Caco-2 (cell line): ENCODE measurements around the gene ACSBG1. TPM values are rescaled to one million over a fixed set of nuclear protein-coding genes. Genes with fewer than 3 reads are reported as not detected.

Experiments
- BruUV-seq: library from RNA; stranded (reverse); fragments of 400-500 nt; replicated peaks from 2 replicates; lab custom pipeline; 2021; lab: Mats Ljungman, UMichigan
- CTCF ChIA-PET: fragments of 300-600 bp; sonication (Branson Sonifier 250); formaldehyde crosslinking; loops from one replicate; lab custom pipeline; 2022; ENCODE audit warnings: antibody characterized with exemption; lab: Charles Lee
- POLR2A ChIA-PET: fragments of 300-600 bp; sonication (Branson Sonifier 250); formaldehyde crosslinking; loops from one replicate; lab custom pipeline; 2022; ENCODE audit warnings: antibody characterized with exemption; lab: Charles Lee
- DNase-seq, 2 experiments: peaks; one replicate each; pipeline versions ENCODE4 v3.0.0 to v3.0.0-alpha.2; 2020 to 2022
- H3K27me3 ChIP-seq: replicated peaks from 2 replicates; pipeline ENCODE4 v1.6.0; 2011; ENCODE audit warnings: low read length; ENCODE audit not compliant: control insufficient read depth, insufficient read depth
- H3K36me3 ChIP-seq: 2 replicates; pipeline ENCODE4 v1.5.1; 2011; ENCODE audit warnings: low read length; ENCODE audit not compliant: control insufficient read depth, insufficient read depth
- H3K4me1 ChIP-seq: fragments of 250-450 bp; sonication (Bioruptor Pico); 2 replicates; pipeline ENCODE4 v1.5.1; 2020; ENCODE audit warnings: mild to moderate bottlenecking
- H3K4me3 ChIP-seq: 2 replicates; pipeline ENCODE4 v1.5.1; 2011; ENCODE audit warnings: low read depth, mild to moderate bottlenecking, control low read depth, low read length
- H3K9me3 ChIP-seq: fragments of 250-450 bp; sonication (Bioruptor Pico); 2 replicates; pipeline ENCODE4 v1.5.1; 2020; ENCODE audit warnings: mild to moderate bottlenecking, moderate library complexity
- H3K27ac Mint-ChIP-seq: one replicate; pipeline ENCODE4 v1.8.0; 2022; ENCODE audit warnings: mixed read lengths; ENCODE audit not compliant: unreplicated experiment
- H3K27me3 Mint-ChIP-seq: one replicate; pipeline ENCODE4 v1.8.0; 2022; ENCODE audit warnings: mixed read lengths; ENCODE audit not compliant: insufficient read depth, unreplicated experiment
- H3K36me3 Mint-ChIP-seq: one replicate; pipeline ENCODE4 v1.8.0; 2022; ENCODE audit warnings: mild to moderate bottlenecking, mixed read lengths; ENCODE audit not compliant: insufficient read depth, unreplicated experiment
- H3K4me1 Mint-ChIP-seq: one replicate; pipeline ENCODE4 v1.8.0; 2022; ENCODE audit warnings: low read depth, mixed read lengths; ENCODE audit not compliant: unreplicated experiment
- H3K4me3 Mint-ChIP-seq: one replicate; pipeline ENCODE4 v1.8.0; 2022; ENCODE audit warnings: mild to moderate bottlenecking, moderate library complexity, mixed read lengths; ENCODE audit not compliant: unreplicated experiment
- H3K9me3 Mint-ChIP-seq: one replicate; pipeline ENCODE4 v1.8.0; 2022; ENCODE audit warnings: mixed read lengths; ENCODE audit not compliant: unreplicated experiment
- intact Hi-C: fragments of 100-400 bp; cut with micrococcal nuclease; formaldehyde crosslinking; loops from one replicate; pipeline ENCODE4 v1.10.0; 2022; ENCODE audit not compliant: unreplicated experiment
- total RNA-seq: library from RNA; stranded (reverse); gene quantifications from 2 replicates; pipeline ENCODE4 v1.2.3, GENCODE V29; 2022
- TF ChIP-seq, protein P1 (sequence below), 2 experiments: fragments of 200-600 bp in 1 of 2; IDR thresholded peaks; 1 replicate in 1 of 2; 2 replicates in 1 of 2; pipeline versions ENCODE4 v1.5.1 to v1.8.0; 2011 to 2022; ENCODE audit warnings: antibody characterized with exemption in 1 of 2, control low read depth in 1 of 2, inconsistent platforms in 1 of 2, low read depth in 1 of 2, low read length in 1 of 2, mild to moderate bottlenecking in 1 of 2, moderate library complexity in 1 of 2; ENCODE audit not compliant: insufficient read depth in 1 of 2, severe bottlenecking in 1 of 2, unreplicated experiment in 1 of 2

Gene ACSBG1
- total RNA-seq, 1 experiment from 2014 or later, result not detected

DNA sequence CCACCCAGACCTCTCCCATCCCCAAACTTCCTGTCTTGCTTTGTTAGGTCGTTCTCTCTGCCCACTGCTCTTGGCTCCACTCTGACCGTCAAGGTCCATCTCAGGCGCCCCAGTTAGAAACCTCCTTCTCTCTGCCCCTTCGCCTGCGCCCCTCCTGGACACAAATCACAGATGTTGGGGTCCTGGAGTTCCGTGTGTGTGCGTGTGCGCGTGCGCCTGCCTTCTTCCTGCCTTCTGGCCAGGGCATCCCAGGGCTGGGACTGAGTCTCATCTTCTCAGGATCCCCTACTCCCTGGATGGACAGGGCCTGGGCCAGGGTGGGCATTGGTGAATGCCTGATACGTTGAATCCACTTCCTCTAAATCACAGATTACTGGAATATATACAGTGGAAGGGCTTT, 869 bp downstream of the ACSBG1 start:
- peaks cover 6% of the 10 kb centered on the region for H3K27me3 Mint-ChIP-seq
- no peaks in the 10 kb centered on the region for H3K36me3 Mint-ChIP-seq
- intact Hi-C loops, result no loop called here
- no TSS peak for BruUV-seq
- ChIA-PET POLR2A (no interaction called here), CTCF (interaction anchor here (1.1 kb wide), 1 partner anchor 38 kb away, joined by 3 read pairs; no protein-coding TSS in a partner anchor)
- Histone ChIP-seq H3K27me3 (no peaks in the 10 kb centered on the region), H3K4me1 (no peaks in the 10 kb centered on the region), H3K36me3 (no peaks in the 10 kb centered on the region), H3K4me3 (no peak overlapping the region), H3K9me3 (no peaks in the 10 kb centered on the region)
- H3K27ac Mint-ChIP-seq, result no peak overlapping the region
- H3K4me1 Mint-ChIP-seq, result no peaks in the 10 kb centered on the region
- H3K9me3 Mint-ChIP-seq, result no peaks in the 10 kb centered on the region
- TF ChIP-seq, protein P1, sequence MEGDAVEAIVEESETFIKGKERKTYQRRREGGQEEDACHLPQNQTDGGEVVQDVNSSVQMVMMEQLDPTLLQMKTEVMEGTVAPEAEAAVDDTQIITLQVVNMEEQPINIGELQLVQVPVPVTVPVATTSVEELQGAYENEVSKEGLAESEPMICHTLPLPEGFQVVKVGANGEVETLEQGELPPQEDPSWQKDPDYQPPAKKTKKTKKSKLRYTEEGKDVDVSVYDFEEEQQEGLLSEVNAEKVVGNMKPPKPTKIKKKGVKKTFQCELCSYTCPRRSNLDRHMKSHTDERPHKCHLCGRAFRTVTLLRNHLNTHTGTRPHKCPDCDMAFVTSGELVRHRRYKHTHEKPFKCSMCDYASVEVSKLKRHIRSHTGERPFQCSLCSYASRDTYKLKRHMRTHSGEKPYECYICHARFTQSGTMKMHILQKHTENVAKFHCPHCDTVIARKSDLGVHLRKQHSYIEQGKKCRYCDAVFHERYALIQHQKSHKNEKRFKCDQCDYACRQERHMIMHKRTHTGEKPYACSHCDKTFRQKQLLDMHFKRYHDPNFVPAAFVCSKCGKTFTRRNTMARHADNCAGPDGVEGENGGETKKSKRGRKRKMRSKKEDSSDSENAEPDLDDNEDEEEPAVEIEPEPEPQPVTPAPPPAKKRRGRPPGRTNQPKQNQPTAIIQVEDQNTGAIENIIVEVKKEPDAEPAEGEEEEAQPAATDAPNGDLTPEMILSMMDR (IDR thresholded peaks at IDR 0.05; ENCODE audit: insufficient read depth in 1 of 2, low read depth in 1 of 2, low read length in 1 of 2, severe bottlenecking in 1 of 2, unreplicated experiment in 1 of 2), result no peak
- no peak for DNase-seq
- no peak overlapping the region for H3K4me3 Mint-ChIP-seq

DNA sequence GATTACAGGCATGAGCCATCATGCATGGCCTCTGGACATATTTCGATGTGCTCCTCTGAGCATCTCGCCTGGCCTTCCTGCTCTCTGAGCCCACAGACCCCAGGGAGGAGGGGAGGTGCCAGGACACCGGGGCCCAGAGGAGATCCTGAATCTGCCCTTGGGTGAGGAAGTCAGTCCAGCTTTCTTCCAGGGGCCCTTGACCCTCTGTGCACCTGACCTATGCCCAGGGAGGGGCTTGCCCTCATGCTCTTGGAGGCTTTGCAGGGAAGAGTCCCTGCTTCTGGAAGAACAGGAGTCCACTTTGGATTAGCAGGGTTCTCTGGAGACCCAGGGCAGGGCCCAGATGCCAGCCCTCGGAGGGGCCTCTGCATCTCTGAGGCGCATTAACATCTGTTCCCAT, 1.4 kb downstream of the ACSBG1 start:
- Mint-ChIP-seq H3K9me3 (no peaks in the 10 kb centered on the region), H3K36me3 (no peaks in the 10 kb centered on the region), H3K27me3 (peaks cover 6% of the 10 kb centered on the region), H3K4me3 (no peak overlapping the region), H3K4me1 (no peaks in the 10 kb centered on the region), H3K27ac (no peak overlapping the region)
- intact Hi-C loops, result no loop called here
- ChIA-PET POLR2A (no interaction called here), CTCF (no interaction called here)
- no peaks in the 10 kb centered on the region for H3K9me3 ChIP-seq
- TF ChIP-seq, protein P1 (IDR thresholded peaks at IDR 0.05; ENCODE audit: insufficient read depth in 1 of 2, low read depth in 1 of 2, low read length in 1 of 2, severe bottlenecking in 1 of 2, unreplicated experiment in 1 of 2), result no peak
- H3K4me1 ChIP-seq, result no peaks in the 10 kb centered on the region
- no peak for DNase-seq
- BruUV-seq, result no TSS peak
- no peak overlapping the region for H3K4me3 ChIP-seq
- H3K27me3 ChIP-seq, result no peaks in the 10 kb centered on the region
- H3K36me3 ChIP-seq, result no peaks in the 10 kb centered on the region

DNA sequence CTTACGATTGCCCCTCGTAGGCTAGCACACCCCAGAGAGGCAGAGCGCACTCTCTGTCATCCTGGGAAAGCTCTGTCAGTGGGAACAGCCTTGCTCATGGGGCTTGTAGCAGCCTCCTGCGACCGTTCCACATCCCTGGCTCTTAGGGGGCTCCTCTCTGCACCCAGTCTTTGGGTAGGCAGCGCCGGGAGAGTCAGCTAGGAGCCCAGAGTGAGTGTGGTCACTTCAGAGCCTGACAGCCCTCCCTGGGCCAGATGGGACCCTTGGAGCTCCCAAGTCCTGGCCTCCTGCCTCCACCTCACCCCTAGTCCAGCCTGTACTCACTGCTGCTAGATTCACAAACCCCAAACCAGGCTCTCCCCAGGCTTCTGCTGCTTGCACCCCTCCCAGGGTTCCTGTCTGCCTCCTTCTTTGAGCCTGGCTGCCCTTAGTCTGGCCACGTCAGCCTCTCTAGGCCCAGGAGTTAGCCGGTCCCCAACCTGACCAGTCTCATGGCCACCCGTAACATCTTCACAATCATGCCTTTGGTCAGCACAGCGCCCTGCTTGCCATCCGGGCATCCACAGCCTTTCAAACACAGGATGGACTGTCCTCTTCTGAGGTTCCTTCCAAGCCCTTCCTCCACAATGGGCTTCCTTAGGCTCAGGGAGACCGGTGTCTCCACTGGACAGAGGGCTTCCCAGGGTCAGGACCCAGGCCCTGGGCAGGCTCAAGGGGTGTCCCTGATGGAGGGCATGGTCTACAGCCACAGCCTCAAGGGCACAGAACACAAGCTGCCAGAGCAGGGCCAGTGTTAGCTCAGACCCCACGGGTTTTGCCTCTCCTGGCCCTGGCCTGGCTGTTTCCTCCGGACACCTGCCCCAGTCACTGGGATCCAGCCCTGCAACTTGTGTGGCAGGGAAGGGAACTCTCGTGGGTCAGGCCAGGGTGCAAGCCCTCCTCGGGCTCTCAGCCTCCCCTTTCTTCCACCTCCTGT, 4.6 kb downstream of the ACSBG1 start:
- H3K36me3 ChIP-seq, result no peaks in the 10 kb centered on the region
- no peak overlapping the region for H3K4me3 ChIP-seq
- Mint-ChIP-seq H3K4me1 (no peaks in the 10 kb centered on the region), H3K27me3 (peaks cover 3% of the 10 kb centered on the region), H3K4me3 (no peak overlapping the region), H3K36me3 (no peaks in the 10 kb centered on the region), H3K9me3 (peaks cover 10% of the 10 kb centered on the region), H3K27ac (no peak overlapping the region)
- no peaks in the 10 kb centered on the region for H3K27me3 ChIP-seq
- no peaks in the 10 kb centered on the region for H3K4me1 ChIP-seq
- H3K9me3 ChIP-seq, result peaks cover 8% of the 10 kb centered on the region; the same call in 1 of the 2 replicates
- ChIA-PET CTCF (no interaction called here), POLR2A (no interaction called here)
- no peak for DNase-seq
- TF ChIP-seq, protein P1 (IDR thresholded peaks at IDR 0.05; ENCODE audit: insufficient read depth in 1 of 2, low read depth in 1 of 2, low read length in 1 of 2, severe bottlenecking in 1 of 2, unreplicated experiment in 1 of 2), result no peak
- no TSS peak for BruUV-seq
- intact Hi-C loops, result no loop called here
